Suprapubic skin (tissue), 4 donors: ENCODE measurements around the gene ZNF19. TPM values are rescaled to one million over a fixed set of nuclear protein-coding genes. Genes with fewer than 3 reads are reported as not detected.

Experiments
- DNase-seq, 2 donors: peaks; one replicate each; pipeline ENCODE4 v3.0.0-alpha.2; 2019; ENCODE audit warnings: low spot score in 2 of 2
- H3K27ac ChIP-seq: fragments of 200-600 bp; sonication (generic); one replicate; pipeline ENCODE4 v1.5.1; 2019
- H3K27me3 ChIP-seq: fragments of 200-600 bp; sonication (generic); one replicate; pipeline ENCODE4 v1.5.1; 2019
- H3K36me3 ChIP-seq: fragments of 200-600 bp; sonication (generic); one replicate; pipeline ENCODE4 v1.5.1; 2019
- H3K4me1 ChIP-seq: fragments of 200-600 bp; sonication (generic); one replicate; pipeline ENCODE4 v1.5.1; 2019
- H3K4me3 ChIP-seq: fragments of 200-600 bp; sonication (generic); one replicate; pipeline ENCODE4 v1.5.1; 2019; ENCODE audit warnings: mild to moderate bottlenecking
- H3K9me3 ChIP-seq: fragments of 200-600 bp; sonication (generic); one replicate; pipeline ENCODE4 v1.5.1; 2019
- EP300 ChIP-seq: sonication (generic); formaldehyde crosslinking; IDR thresholded peaks from one replicate; pipeline ENCODE4 v1.6.1; 2017; ENCODE audit warnings: antibody characterized with exemption
- POLR2A ChIP-seq, 2 donors: fragments of 450-650 bp; IDR thresholded peaks; one replicate each; pipeline ENCODE4 v1.6.1; 2017; ENCODE audit warnings: antibody characterized with exemption in 2 of 2, mild to moderate bottlenecking in 2 of 2, moderate library complexity in 2 of 2
- POLR2AphosphoS5 ChIP-seq, 3 donors: sonication (generic); formaldehyde crosslinking; IDR thresholded peaks; one replicate each; pipeline ENCODE4 v1.6.1; 2017; ENCODE audit warnings: antibody characterized with exemption in 3 of 3
- WGBS: methylation state at CpG from one replicate; pipeline ENCODE4 v1.1.5; 2018; 5-methylcytosine and 5-hydroxymethylcytosine counted together
- total RNA-seq, 4 donors: library from RNA; depleted of rRNA; stranded (reverse); fragments of >200 nt; gene quantifications; one replicate each; pipeline ENCODE4 v1.1.0, GENCODE V29; 2016
- TF ChIP-seq, protein P1 (sequence below), 2 donors: fragments of 200-600 bp in 1 of 2; fragments of 450-650 bp in 1 of 2; sonication (generic) in 1 of 2; IDR thresholded peaks; one replicate each; pipeline ENCODE4 v1.5.1; 2016 to 2019; ENCODE audit warnings: antibody characterized with exemption in 2 of 2, mild to moderate bottlenecking in 1 of 2, moderate library complexity in 1 of 2

Gene ZNF19
- total RNA-seq, 4 donors from 2014 or later = 0.87 to 10.4 (median 5.3) TPM

DNA sequence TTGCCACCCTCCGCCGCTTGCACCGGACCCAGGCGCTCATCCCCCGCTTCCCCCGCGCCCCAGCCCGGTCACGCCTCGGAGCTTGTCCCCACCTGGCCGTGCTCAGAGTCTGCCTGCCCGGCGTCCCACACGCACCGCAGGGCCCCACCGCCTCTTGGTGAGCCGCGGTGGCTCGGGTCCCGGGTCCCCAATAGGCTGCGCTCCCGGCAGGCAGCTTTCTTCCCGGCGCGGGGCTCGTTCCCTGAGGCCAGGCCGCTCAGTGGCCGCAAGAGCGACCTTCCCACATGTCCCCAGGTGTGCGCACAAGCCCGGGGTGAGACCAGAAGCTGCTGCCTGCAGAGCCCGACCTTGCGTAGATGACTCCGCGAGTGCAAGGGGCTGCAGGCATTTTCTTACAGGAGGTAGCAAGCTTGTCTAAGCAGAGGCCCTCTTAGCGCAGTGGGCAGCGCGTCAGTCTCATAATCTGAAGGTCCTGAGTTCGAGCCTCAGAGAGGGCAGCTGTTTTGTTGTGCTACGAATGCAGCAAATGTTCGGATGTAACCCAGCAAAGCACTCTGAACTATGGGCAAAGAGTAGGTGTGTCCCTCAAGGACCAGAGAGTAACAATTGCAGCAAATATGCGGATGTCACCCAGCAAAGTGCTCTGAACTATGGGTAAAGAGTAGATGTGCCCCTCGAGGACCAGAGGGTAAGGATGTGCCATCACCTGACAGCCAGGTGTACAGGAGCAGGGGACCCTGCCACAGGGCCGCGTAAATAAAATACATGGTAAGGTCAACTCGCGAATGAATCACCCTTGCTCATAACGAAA lies 62.9 kb downstream of the ZNF19 start:
- no peak for TF ChIP-seq POLR2AphosphoS5 (IDR thresholded peaks at IDR 0.05)
- TF ChIP-seq, protein P1, sequence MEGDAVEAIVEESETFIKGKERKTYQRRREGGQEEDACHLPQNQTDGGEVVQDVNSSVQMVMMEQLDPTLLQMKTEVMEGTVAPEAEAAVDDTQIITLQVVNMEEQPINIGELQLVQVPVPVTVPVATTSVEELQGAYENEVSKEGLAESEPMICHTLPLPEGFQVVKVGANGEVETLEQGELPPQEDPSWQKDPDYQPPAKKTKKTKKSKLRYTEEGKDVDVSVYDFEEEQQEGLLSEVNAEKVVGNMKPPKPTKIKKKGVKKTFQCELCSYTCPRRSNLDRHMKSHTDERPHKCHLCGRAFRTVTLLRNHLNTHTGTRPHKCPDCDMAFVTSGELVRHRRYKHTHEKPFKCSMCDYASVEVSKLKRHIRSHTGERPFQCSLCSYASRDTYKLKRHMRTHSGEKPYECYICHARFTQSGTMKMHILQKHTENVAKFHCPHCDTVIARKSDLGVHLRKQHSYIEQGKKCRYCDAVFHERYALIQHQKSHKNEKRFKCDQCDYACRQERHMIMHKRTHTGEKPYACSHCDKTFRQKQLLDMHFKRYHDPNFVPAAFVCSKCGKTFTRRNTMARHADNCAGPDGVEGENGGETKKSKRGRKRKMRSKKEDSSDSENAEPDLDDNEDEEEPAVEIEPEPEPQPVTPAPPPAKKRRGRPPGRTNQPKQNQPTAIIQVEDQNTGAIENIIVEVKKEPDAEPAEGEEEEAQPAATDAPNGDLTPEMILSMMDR (IDR thresholded peaks at IDR 0.05) = no peak
- TF ChIP-seq EP300 = no peak
- no peak for TF ChIP-seq POLR2A (IDR thresholded peaks at IDR 0.05)
- peak overlapping the region; percentile 7 for H3K4me3 ChIP-seq
- DNase-seq = peak in 1 of 2 donors; percentile 59
- no peaks in the 10 kb centered on the region for H3K9me3 ChIP-seq
- peaks cover 40% of the 10 kb centered on the region for H3K27me3 ChIP-seq
- no peaks in the 10 kb centered on the region for H3K36me3 ChIP-seq
- H3K4me1 ChIP-seq = no peaks in the 10 kb centered on the region
- H3K27ac ChIP-seq = no peak overlapping the region
- 1% methylated on average over 33 of the region's 48 CpGs for WGBS

DNA sequence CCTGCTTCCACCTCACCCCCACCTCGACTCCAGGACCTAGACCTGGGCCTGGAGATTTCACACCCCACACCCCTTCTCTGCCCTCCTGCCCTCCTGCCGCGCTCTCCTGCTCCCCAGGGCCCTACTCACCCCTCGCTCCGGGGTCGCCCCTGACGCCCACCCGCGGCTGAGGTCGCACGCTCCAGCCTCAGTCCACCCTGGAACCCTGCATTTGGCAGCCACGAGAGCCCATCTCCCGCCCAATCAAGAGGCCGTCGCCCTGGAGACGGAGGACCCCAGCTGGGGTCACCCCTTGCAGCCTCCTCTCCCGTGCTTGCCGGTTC lies 63.4 kb downstream of the ZNF19 start:
- H3K9me3 ChIP-seq = no peaks in the 10 kb centered on the region
- peaks cover 40% of the 10 kb centered on the region for H3K27me3 ChIP-seq
- no peaks in the 10 kb centered on the region for H3K4me1 ChIP-seq
- peak in 1 of 2 donors; percentile 65 for DNase-seq
- H3K4me3 ChIP-seq = peak overlapping the region; percentile 7
- 8% methylated on average over 17 of the region's 18 CpGs for WGBS
- H3K27ac ChIP-seq = no peak overlapping the region
- no peaks in the 10 kb centered on the region for H3K36me3 ChIP-seq
- TF ChIP-seq EP300 = no peak
- TF ChIP-seq, protein P1 (IDR thresholded peaks at IDR 0.05) = no peak
- no peak for TF ChIP-seq POLR2A (IDR thresholded peaks at IDR 0.05)
- no peak for TF ChIP-seq POLR2AphosphoS5 (IDR thresholded peaks at IDR 0.05)

DNA sequence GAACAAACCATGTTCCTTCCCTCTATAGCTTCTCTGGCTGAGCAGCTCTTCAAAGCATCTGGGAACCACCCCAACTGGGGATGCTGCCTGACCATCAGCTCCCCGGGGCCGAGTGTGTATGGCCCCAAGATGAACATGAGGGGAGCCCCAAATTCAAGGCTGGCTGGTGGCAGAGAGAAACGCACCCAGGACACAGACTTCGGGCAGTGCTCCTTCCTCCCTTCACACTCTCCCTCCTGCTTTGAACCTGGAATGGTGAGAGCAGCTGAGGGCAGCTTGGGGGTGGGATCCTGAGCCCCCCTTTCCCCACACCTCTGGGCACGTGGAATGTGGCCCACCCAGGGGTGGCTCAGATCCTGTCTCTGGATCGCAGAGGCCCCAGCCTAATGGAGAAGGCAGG lies 64.5 kb downstream of the ZNF19 start:
- TF ChIP-seq POLR2A (IDR thresholded peaks at IDR 0.05) (no peak), POLR2AphosphoS5 (IDR thresholded peaks at IDR 0.05) (no peak), EP300 (no peak)
- TF ChIP-seq, protein P1 (IDR thresholded peaks at IDR 0.05) = no peak
- peaks cover 40% of the 10 kb centered on the region for H3K27me3 ChIP-seq
- no peak overlapping the region for H3K27ac ChIP-seq
- H3K4me1 ChIP-seq = no peaks in the 10 kb centered on the region
- DNase-seq = peak in 1 of 2 donors; percentile 63
- H3K9me3 ChIP-seq = no peaks in the 10 kb centered on the region
- WGBS = 66% methylated on average over 6 of the region's 6 CpGs
- H3K36me3 ChIP-seq = no peaks in the 10 kb centered on the region
- no peak overlapping the region for H3K4me3 ChIP-seq

DNA sequence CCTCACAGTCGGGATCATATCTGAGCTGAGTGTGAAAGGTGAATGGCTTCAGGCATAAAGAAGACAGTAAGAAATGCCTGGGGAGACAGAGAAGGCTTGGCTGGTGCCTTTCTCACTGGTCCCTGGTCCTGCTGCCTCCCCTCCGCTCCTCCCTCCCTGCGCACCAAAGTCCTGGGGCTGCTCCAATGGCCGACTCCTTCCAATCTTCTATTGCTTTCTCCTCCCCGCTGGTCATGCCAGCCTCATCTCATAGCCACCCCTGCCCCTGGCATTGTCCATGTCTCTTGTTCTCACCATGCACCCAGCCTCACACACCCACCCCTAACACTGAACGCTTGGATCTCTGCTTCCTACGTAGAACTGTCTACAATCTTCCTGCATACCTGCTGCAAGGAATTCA lies 65.3 kb downstream of the ZNF19 start:
- 74% methylated on average over 7 of the region's 7 CpGs for WGBS
- H3K36me3 ChIP-seq = no peaks in the 10 kb centered on the region
- no peak for DNase-seq
- TF ChIP-seq, protein P1 (IDR thresholded peaks at IDR 0.05) = no peak
- TF ChIP-seq POLR2A (IDR thresholded peaks at IDR 0.05) (no peak), EP300 (no peak), POLR2AphosphoS5 (IDR thresholded peaks at IDR 0.05) (no peak)
- H3K27ac ChIP-seq = no peak overlapping the region
- H3K27me3 ChIP-seq = peaks cover 40% of the 10 kb centered on the region
- H3K4me1 ChIP-seq = no peaks in the 10 kb centered on the region
- H3K4me3 ChIP-seq = no peak overlapping the region
- no peaks in the 10 kb centered on the region for H3K9me3 ChIP-seq

Other genes with a start within 250 kb of the ZNF19 start
- 10 to 100 TPM; 17.9 to 21.3 (median 19.6) TPM for gene CMTR2, start 199.9 kb downstream of the ZNF19 start, total RNA-seq
- gene CALB2, start 130.6 kb downstream of the ZNF19 start, total RNA-seq = 1 to 10 TPM; 4.3 to 7.7 (median 5.6) TPM
- not detected for gene TLE7, start 47.3 kb downstream of the ZNF19 start, total RNA-seq
- gene ZNF23, start 27.1 kb downstream of the ZNF19 start, total RNA-seq = 1 to 10 TPM; 2.5 to 5.8 (median 4.8) TPM
- not detected for gene CHST4, start 37.1 kb upstream of the ZNF19 start, total RNA-seq
- 1 to 10 TPM in 1 of 4 donors, not detected in 3; 2.0 TPM for gene TAT, start 87.8 kb upstream of the ZNF19 start, total RNA-seq
- 10 to 100 TPM in 1 of 4 donors, 1 to 10 TPM in 3; 3.8 to 10.2 (median 6.2) TPM for gene MARVELD3, start 136.9 kb upstream of the ZNF19 start, total RNA-seq
- gene PHLPP2, start 235.4 kb upstream of the ZNF19 start, total RNA-seq = 1 to 10 TPM; 3.5 to 7.2 (median 5.9) TPM